Ectodermal cell (in vitro differentiated cells): ENCODE results near the gene KRT81.
"Not testable (repeated sequence)": the region's sequence is repeated elsewhere in the genome, so short reads cannot be mapped to it uniquely, and the experiment has no call there.

Source experiments
- H3K27ac ChIP-seq: 2 replicates; pipeline ENCODE4 v1.7.0; 2013; ENCODE audit warnings: mild to moderate bottlenecking, low read depth, low read length; ENCODE audit not compliant: insufficient read depth, poor library complexity, severe bottlenecking
- H3K27me3 ChIP-seq: 2 replicates; pipeline ENCODE4 v1.7.0; 2013; ENCODE audit warnings: mild to moderate bottlenecking, low read length; ENCODE audit not compliant: insufficient read depth, control insufficient read depth, poor library complexity, severe bottlenecking
- H3K36me3 ChIP-seq: one replicate; pipeline ENCODE4 v1.7.0; 2013; ENCODE audit warnings: low read length; ENCODE audit not compliant: control insufficient read depth, insufficient read depth
- H3K4me1 ChIP-seq: one replicate; pipeline ENCODE4 v1.7.0; 2013; ENCODE audit warnings: low read length; ENCODE audit not compliant: control insufficient read depth, insufficient read depth
- H3K4me3 ChIP-seq: 2 replicates; pipeline ENCODE4 v1.7.0; 2013; ENCODE audit warnings: low read depth, low read length, control low read depth; ENCODE audit not compliant: insufficient read depth
- H3K9me3 ChIP-seq: 2 replicates; pipeline ENCODE4 v1.7.0; 2013; ENCODE audit warnings: mild to moderate bottlenecking, low read length, moderate library complexity; ENCODE audit not compliant: control insufficient read depth
- WGBS, 2 experiments: methylation state at CpG; one replicate each; pipeline ENCODE4 v1.1.7; 2013; ENCODE audit warnings: missing lambda C conversion rate in 2 of 2; 5-methylcytosine and 5-hydroxymethylcytosine counted together

KRT81 gene

DNA sequence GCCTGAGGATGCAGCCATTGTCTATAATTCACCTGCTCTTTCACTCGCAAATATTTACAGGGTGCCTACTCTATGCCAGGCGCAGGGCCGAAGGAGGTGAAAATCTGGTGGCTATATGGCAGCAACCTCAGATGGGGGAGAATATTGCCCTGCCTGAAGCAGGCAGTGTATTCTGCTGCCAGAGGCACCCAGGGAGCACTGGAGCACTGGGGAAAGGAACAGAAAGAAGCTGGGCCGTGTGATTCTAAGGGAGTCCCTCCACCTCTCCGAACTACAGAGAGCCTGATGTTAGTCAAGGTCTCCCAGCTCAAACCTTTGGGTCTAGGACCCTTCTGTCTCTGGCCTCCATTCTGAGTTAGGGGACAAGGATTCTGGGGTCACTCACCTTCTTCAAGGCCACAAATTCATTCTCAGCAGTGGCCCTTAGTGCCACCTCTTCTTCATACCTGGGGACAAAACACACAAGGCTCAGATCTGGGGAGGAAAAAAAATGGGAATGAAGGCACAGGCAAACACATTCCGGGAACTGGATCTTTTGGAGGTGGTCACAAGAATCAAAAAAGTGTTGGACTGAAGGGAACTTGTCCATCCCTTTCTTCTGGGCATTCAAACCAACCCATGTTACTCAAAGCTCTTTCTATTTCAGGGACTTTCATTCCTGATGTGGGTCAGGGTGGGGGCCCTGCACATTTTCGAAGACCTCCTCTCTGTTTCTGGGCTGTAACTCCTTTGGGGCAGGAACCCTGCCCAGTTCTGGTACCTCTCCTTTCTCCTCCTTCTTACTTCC lies 36.2 kb downstream of the KRT81 start:
- no peaks in the 10 kb centered on the region for H3K36me3 ChIP-seq
- H3K4me1 ChIP-seq: no peaks in the 10 kb centered on the region
- 87 to 90% methylated on average over 7 of the region's 7 CpGs for WGBS, 2 experiments
- peaks cover 66% of the 10 kb centered on the region for H3K27me3 ChIP-seq
- no peak overlapping the region for H3K27ac ChIP-seq
- H3K9me3 ChIP-seq: no peaks in the 10 kb centered on the region
- H3K4me3 ChIP-seq: no peak overlapping the region

DNA sequence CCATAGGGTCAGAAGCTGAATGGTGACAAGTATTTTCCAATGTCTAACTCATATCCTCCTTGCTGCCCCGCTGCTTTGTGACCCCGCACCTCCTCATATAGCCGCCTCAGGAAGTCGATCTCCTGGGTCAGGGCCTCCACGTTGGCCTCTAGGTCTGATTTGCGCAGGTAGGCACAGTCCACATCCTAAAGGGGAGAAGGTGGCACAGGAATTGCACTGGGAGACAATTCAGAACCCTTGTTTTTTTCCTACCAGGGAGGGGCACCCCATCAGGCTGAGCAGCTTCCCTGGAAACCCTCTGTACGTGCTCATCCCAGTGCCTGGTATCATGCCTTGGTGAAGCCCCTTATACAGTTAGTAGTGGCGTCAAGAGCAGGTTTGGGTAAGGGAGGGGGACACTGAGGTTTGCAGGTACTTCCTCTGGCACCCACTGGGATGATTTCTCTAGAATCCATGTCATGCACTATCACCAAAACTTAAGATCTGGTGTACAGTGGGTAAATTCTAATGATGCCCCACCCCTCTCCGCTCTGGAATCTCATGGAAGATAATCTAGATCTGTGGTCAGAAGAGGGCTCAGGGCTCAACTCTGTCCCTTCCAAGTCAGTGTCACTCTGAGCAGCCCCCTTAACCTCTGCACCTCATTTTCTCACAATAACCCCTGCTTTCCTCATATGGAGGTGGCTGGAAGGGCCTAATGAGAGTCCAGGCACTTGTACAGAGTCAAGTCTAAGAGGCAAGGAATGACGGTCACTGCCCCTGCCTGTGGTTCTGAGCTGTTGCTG lies 37.0 kb downstream of the KRT81 start:
- no peak overlapping the region for H3K27ac ChIP-seq
- H3K4me1 ChIP-seq: no peaks in the 10 kb centered on the region

GRCh38 chr12:52253391-52254179 lies 37.7 kb downstream of the KRT81 start:
- WGBS, 2 experiments: 92 to 95% methylated on average over 14 of the region's 14 CpGs
- no peaks in the 10 kb centered on the region for H3K9me3 ChIP-seq
- peaks cover 68% of the 10 kb centered on the region for H3K27me3 ChIP-seq
- no peaks in the 10 kb centered on the region for H3K36me3 ChIP-seq
- no peak overlapping the region for H3K27ac ChIP-seq
- H3K4me1 ChIP-seq: no peaks in the 10 kb centered on the region
- H3K4me3 ChIP-seq: no peak overlapping the region

More for the DNA sequence above, 37.0 kb downstream of the KRT81 start:
- 92 to 94% methylated on average over 10 of the region's 10 CpGs for WGBS, 2 experiments
- Histone ChIP-seq H3K9me3 (no peaks in the 10 kb centered on the region), H3K36me3 (no peaks in the 10 kb centered on the region), H3K27me3 (peaks cover 68% of the 10 kb centered on the region), H3K4me3 (no peak overlapping the region)

- 95 to 97% methylated on average over 11 of the region's 11 CpGs for WGBS, 2 experiments
- Histone ChIP-seq H3K4me3 (no peak overlapping the region), H3K9me3 (no peaks in the 10 kb centered on the region), H3K4me1 (no peaks in the 10 kb centered on the region), H3K36me3 (no peaks in the 10 kb centered on the region), H3K27ac (no peak overlapping the region), H3K27me3 (peaks cover 63% of the 10 kb centered on the region)
Measured at GRCh38 chr12:52252728-52253343, 38.5 kb downstream of the KRT81 start.

DNA sequence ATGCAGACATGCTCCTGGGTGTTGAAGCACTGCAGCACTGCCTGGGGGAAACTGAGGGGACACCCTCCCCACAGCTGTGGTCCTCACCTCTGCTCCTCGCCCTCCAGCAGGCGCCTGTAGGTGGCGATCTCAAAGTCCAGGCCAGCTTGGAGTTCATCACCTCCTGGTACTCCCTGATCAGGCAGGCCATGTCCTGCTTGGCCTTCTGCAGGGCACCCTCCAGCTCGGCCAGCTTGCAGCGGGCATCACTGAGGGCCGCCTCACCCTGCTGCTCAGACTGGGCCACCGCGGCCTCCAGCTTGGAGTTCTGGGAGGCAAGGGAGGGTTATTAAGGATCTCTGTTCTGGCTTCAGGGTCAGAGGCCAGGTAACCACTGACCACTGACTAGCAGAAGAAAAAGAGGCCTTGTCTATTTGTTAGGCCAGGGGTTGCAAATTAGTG lies 39.1 kb downstream of the KRT81 start:
- H3K36me3 ChIP-seq, H3K27ac ChIP-seq, H3K4me1 ChIP-seq, H3K4me3 ChIP-seq, H3K9me3 ChIP-seq: not testable (repeated sequence)
- H3K27me3 ChIP-seq: peaks cover 57% of the 10 kb centered on the region
- 69 to 79% methylated on average over 8 of the region's 8 CpGs for WGBS, 2 experiments

DNA sequence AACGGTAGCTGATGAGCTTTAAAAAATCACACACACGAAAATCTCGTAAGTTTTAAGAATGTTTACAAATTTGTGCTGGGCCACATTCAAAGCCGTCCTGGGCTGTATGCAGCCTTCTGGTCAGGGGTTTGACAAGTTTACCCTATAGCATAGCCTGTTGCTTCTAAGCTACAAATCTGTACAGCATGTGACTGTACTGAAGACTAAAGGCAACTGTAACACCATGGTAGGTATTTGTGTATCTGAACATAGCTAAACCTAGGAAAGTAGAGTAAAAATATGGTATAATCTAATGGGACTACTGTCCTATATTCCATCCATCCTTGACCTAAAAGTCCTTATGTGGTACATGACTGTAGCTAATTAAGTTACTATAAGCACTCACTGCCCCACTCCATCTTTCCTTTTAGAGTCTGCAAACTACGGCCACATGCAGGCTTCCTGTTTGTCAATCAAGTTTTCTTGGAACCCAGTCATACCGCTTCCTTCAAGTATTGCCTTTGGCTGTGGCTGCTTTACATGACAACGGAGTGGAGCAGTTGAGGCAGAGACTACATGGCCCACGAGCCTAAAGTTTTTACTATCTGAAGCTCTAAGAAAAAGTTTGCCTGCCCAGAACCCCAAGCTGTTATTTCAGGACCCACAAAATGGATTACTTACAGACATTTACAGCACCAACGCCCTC lies 39.8 kb downstream of the KRT81 start:
- Histone ChIP-seq H3K4me3 (no peak overlapping the region), H3K36me3 (no peaks in the 10 kb centered on the region), H3K27me3 (peaks cover 50% of the 10 kb centered on the region), H3K4me1 (no peaks in the 10 kb centered on the region), H3K27ac (no peak overlapping the region), H3K9me3 (no peaks in the 10 kb centered on the region)
- 85 to 88% methylated on average over 9 of the region's 9 CpGs for WGBS, 2 experiments

GRCh38 chr12:52250048-52250990 lies 41.0 kb downstream of the KRT81 start:
- Histone ChIP-seq H3K4me3 (no peak overlapping the region), H3K36me3 (no peaks in the 10 kb centered on the region), H3K27me3 (peaks cover 38% of the 10 kb centered on the region), H3K4me1 (no peaks in the 10 kb centered on the region), H3K27ac (no peak overlapping the region), H3K9me3 (no peaks in the 10 kb centered on the region)
- WGBS, 2 experiments: 20 to 22% methylated on average over 52 of the region's 52 CpGs

GRCh38 chr12:52249511-52250047 lies 41.8 kb downstream of the KRT81 start:
- no peak overlapping the region for H3K4me3 ChIP-seq
- no peak overlapping the region for H3K27ac ChIP-seq
- H3K9me3 ChIP-seq: no peaks in the 10 kb centered on the region
- 82 to 89% methylated on average over 2 of the region's 2 CpGs for WGBS, 2 experiments
- no peaks in the 10 kb centered on the region for H3K36me3 ChIP-seq
- no peaks in the 10 kb centered on the region for H3K4me1 ChIP-seq
- H3K27me3 ChIP-seq: peaks cover 34% of the 10 kb centered on the region
